GM20431 (cell line): Measurements from ENCODE around the gene TSC1.
"Not testable (repeated sequence)": the region's sequence is repeated elsewhere in the genome, so short reads cannot be mapped to it uniquely, and the experiment has no call there.

Experiments used
- in situ Hi-C: fragments of 300-500 bp; cut with MseI, MboI; formaldehyde crosslinking; loops from one replicate; pipeline ENCODE4 v1.15.0; 2020; ENCODE audit warnings: low sequenced_read_pairs; ENCODE audit not compliant: unreplicated experiment

The TSC1 gene

GRCh38 chr9:132978112-132978450 lies 33.7 kb upstream of the TSC1 start:
- in situ Hi-C loops: no loop called here

GRCh38 chr9:132976571-132976970 lies 32.2 kb upstream of the TSC1 start:
- in situ Hi-C loops: no loop called here

DNA sequence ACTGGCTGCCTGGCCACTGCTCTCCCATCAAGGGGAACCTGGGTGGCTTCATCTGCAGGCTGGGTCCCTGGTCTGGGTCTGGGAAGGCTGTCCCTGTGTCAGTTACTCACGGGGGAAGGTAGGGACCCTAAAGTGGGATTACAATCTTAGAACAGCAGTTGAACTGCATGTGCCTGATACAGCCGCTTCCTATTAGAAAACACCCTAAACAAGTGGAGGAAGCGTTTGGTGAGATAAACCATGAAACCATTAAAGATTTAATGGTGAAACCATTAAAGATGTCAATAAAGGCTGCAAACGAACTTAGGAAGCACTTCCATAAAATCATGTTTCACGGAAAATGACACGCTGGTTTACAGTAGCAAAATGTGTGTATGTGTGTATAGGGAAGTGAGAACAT lies 31.5 kb upstream of the TSC1 start:
- in situ Hi-C loops: no loop called here

GRCh38 chr9:132973713-132974112 lies 29.3 kb upstream of the TSC1 start:
- in situ Hi-C loops: no loop called here

GRCh38 chr9:132973166-132973565 lies 28.8 kb upstream of the TSC1 start:
- in situ Hi-C loops: no loop called here

- in situ Hi-C loops: no loop called here
These were observed 26.1 kb upstream of the TSC1 start for GRCh38 chr9:132970324-132971062.

GRCh38 chr9:132969783-132970182 lies 25.4 kb upstream of the TSC1 start:
- in situ Hi-C loops: no loop called here

- in situ Hi-C loops: not testable (repeated sequence)
These were observed 23.5 kb upstream of the TSC1 start for GRCh38 chr9:132967908-132968307.

GRCh38 chr9:132965478-132965877 lies 21.1 kb upstream of the TSC1 start:
- in situ Hi-C loops: no loop called here

- in situ Hi-C loops: no loop called here
These were observed 16.6 kb upstream of the TSC1 start for GRCh38 chr9:132961002-132961401.

GRCh38 chr9:132957805-132958204 lies 13.4 kb upstream of the TSC1 start:
- in situ Hi-C loops: no loop called here

DNA sequence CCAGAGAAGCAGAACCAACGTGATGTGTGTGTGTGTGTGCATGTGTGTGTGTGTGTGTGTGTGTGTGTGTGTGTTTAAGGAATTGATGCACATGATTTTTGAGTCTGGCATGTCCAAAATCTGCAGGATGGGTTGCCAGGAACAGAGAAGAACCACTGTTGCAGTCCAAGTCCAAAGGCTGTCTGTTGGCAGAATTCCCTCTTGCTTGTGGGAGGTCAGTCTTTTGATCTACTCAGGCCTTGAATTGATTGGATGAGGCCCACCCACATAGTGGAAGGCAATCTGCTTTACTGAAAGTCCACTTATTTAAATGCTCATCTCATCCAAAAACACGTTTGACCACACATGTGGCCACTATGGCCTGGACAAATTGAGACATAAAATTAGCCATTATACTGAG lies 11.4 kb upstream of the TSC1 start:
- in situ Hi-C loops: no loop called here

- in situ Hi-C loops: no loop called here
These were observed 10.7 kb upstream of the TSC1 start for GRCh38 chr9:132955123-132955522.

- in situ Hi-C loops: no loop called here
These were observed 5.3 kb upstream of the TSC1 start for GRCh38 chr9:132949709-132950108.

DNA sequence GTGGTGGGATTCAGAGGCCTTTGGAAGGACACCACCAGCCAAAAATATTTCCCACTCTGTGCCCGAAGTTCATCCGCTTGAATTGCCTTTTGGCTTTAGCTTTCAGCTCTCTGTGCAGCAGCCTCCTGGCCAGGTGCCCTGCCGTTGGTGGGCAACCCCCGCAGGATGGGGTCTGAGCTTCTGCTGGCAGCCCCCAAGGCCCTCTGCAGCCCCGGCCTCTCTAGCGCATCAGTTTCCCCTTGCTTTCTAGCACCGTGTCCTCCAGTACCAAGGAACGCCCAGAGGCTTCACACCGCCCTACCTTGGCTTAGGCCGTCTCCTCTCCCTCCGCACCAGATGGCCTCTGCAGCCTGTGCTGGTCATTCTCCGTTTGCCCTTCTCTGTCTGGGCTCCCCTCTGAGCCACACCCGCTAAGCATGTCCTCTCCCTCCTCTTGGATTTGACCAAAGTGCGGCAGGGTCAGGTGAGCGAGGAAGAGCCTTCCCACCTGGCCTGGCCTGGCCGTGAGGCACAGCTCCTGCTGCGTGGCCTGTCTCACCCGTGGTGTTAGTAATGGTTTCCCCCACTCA lies 4.2 kb upstream of the TSC1 start:
- in situ Hi-C loops: no loop called here

DNA sequence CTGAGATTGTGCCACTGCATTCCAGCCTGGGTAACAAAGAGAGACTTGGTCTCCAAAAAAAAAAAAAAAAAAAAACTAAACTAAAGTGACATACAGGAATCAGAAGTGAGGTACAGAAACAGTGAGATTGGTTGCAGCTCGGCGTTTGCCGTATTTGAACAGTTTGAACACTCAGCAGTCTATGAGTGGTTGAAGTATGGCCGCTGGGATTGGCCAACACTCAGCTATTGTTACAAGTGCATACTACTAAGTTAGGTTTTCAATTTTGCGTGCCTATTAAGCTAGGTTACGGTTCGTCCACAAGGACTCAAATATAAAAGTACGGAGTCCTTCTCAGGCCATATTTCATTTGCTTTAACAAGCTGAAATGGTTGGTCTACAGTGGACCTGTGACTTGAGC lies 3.3 kb upstream of the TSC1 start:
- in situ Hi-C loops: no loop called here

DNA sequence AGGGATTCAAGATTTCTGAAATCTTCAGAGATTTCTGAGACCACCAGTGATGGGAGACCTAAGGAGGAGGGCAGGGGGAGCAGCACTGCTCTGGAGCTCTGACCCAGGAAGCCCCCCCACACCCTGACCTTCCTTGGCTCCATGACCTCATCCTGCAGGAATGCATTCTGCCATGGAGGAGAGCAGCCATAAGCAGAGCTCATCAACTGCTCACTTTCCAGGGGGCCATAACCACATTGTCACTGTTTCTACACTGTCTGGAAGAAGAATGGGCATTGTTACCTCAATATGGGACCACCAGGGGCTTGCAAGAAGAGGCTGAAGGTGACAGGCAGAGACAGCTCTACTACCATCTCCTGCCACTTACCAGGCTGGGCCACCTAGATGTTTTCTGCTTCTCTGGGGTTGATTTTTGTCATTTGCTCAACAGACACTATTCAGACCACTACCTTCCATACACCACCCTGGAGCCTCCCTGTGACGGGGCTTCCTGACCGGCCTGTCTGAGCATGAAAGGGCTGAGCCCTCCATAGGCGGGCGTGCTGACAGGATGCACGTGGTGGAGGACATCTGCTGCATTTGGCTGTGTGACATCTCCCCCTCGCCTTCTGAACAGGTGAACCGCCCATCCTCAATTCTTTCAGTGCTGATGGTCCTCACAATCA lies 2.3 kb upstream of the TSC1 start:
- in situ Hi-C loops: no loop called here

- in situ Hi-C loops: no loop called here
These were observed 1.8 kb upstream of the TSC1 start for GRCh38 chr9:132946211-132946610.

DNA sequence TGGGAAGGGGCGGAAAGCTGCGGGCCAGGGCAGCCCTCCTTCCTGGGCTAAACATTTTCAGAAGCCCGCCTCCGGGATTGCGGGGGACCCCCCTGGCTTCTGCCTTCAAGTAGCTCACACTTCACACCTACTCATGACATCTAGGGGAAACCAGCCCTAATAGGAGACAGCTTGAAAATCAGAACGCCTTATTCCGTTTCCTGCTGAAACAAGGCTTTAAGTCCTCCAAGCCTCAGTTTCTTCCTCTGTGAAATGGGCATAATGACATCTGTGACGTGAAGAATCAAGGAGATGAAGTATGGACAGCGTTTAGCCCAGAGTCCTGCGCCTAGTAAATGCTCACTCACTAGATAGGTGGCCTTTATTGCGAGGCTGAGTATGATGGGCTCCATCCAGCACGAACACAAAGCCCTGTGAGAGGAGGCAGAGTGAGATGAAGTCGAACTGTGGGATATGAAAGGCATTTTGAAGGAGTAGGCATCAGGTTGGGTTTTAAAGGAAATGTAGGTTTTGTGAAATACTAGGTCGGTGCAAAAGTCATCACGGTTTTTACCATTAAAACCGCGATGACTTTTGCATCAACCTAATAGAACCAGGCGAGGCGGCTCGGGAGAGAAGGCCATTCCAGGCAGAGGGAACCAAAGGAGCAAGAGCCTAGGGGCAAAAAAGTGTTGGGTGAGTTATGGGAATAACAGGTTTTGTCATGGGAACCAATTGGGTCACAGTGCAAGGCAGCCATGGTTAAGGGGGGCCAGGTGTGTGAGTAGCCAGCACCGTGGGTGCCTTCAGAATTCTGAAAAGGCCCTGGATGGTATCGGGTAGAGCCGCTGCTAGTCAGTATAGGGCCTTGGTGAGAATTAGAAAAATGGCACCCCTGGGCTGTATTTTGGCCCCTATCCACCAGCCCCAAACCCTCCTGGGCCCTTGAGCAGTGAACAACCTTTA lies 1.0 kb upstream of the TSC1 start:
- in situ Hi-C loops: no loop called here

DNA sequence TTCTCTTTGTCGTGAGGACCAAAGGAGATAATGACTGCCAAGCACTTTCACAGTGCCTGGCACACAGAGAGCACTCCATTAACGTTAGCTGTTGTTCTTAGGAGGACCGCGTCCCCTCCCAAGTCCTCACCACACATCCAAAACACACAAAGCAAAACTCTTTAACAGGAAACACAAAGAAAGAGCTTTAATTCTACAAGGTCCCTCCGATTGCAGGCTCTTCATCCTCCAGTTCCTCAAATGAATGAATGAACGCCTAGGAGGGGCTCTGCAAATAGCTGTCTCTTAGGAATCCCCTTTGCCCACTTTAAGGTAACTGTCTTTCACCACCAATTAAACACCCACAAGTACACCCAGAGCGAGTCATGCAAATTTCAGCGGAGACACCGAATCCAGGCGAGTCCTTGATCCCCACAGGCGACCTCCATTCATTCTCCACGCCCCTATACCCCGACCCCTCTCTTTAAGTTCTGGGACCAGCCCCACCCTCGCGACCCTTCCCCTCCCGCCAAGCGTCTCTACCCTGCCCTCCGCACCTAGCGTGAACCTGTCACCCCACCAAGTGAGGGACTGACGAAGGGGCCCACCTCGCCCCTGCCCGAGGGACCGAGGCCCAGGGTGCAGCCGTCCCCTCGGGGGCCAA lies 644 bp downstream of the TSC1 start:
- in situ Hi-C loops: no loop called here
